ENCODE data around the gene STK11. TPM values are rescaled to one million over a fixed set of nuclear protein-coding genes. Genes with fewer than 3 reads are reported as not detected.

STK11 gene
- polyA plus RNA-seq, 1 of the 3 experiments (the other 2 are of a cell fraction): 55.5 TPM

DNA sequence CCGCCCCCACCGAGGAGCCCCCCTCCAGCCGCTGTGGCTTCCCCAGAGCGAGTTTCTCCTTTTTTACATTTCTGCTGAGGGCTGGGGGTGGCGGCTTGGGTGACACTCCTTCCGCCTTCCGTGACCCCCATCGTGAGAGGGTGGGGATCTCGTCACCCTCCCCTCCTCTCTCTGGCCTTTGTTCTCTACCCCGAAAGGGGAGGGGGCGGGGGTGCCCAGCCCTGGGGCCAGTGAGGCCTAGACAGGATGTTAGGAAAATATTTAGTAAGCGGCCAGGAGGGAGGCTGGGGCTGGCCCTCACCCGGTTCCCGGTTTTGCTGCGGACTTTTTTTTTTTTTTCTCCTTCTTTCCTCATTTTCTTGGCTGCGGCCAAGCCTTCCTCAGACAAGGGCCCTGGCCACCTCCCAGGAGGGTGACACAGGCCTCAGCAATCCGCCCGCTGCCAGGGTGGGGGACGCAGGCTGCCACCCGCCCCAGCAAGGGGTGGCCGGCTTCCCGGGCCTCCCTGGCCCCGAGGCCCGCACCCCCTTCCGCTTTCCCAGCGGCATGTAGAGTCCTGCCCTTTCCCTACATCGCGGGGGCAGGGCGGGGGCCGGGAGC lies 46.7 kb downstream of the STK11 start:
- peaks cover 37 to 45% of the 10 kb centered on the region in 2 experiments for H3K36me3 ChIP-seq (replicated peaks in 1 of 2; ENCODE audit: control insufficient read depth in 1 of 2, insufficient read depth in 2 of 2, low read length in 1 of 2)
- peaks cover 54% of the 10 kb centered on the region for H4K20me1 ChIP-seq (ENCODE audit: insufficient read depth)
- TF ChIP-seq, protein P1, sequence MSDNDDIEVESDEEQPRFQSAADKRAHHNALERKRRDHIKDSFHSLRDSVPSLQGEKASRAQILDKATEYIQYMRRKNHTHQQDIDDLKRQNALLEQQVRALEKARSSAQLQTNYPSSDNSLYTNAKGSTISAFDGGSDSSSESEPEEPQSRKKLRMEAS (IDR thresholded peaks at IDR 0.05; ENCODE audit: low read depth): peak; percentile 8; the same call in 1 of the 2 replicates
- TF ChIP-seq RFX5 (IDR thresholded peaks at IDR 0.05; ENCODE audit: low read length) (no peak), RAD21 (IDR thresholded peaks at IDR 0.05; ENCODE audit: low read length) (no peak), GABPA (IDR thresholded peaks at IDR 0.05; ENCODE audit: low read depth) (no peak), JUND (IDR thresholded peaks at IDR 0.05) (peak; percentile 52), CHD2 (IDR thresholded peaks at IDR 0.05; ENCODE audit: low read length, partially characterized antibody) (no peak), MXI1 (IDR thresholded peaks at IDR 0.05; ENCODE audit: low read depth, low read length) (no peak), EP300 (IDR thresholded peaks at IDR 0.05; ENCODE audit: borderline replicate concordance in 1 of 2, low read depth in 1 of 2, low read length in 1 of 2) (peak in 1 of 2 experiments; percentile 33; a peak in 1 of 4 replicates), FOXM1 (IDR thresholded peaks at IDR 0.05; ENCODE audit: low read depth) (0 out of 2 replicates have a peak, but pooled peaks have one; percentile 17), FOSL2 (IDR thresholded peaks at IDR 0.05; ENCODE audit: borderline replicate concordance, low read depth) (peak; percentile 51; the same call in 1 of the 2 replicates), RXRA (IDR thresholded peaks at IDR 0.05; ENCODE audit: borderline replicate concordance, low read depth) (peak; percentile 24; the same call in 1 of the 2 replicates), SIN3A (IDR thresholded peaks at IDR 0.05; ENCODE audit: borderline replicate concordance, low read depth, low read length) (no peak), EZH2phosphoT487 (IDR thresholded peaks at IDR 0.05; ENCODE audit: borderline replicate concordance, low read depth) (no peak), TAF1 (IDR thresholded peaks at IDR 0.05; ENCODE audit: borderline replicate concordance, low read depth, low read length) (no peak), NFIC (IDR thresholded peaks at IDR 0.05; ENCODE audit: borderline replicate concordance) (no peak; the same call in 1 of the 2 replicates)
- TF ChIP-seq, protein P2, sequence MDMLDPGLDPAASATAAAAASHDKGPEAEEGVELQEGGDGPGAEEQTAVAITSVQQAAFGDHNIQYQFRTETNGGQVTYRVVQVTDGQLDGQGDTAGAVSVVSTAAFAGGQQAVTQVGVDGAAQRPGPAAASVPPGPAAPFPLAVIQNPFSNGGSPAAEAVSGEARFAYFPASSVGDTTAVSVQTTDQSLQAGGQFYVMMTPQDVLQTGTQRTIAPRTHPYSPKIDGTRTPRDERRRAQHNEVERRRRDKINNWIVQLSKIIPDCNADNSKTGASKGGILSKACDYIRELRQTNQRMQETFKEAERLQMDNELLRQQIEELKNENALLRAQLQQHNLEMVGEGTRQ (IDR thresholded peaks at IDR 0.05; ENCODE audit: borderline replicate concordance, low read depth, low read length): no peak
- TF ChIP-seq, protein P3, sequence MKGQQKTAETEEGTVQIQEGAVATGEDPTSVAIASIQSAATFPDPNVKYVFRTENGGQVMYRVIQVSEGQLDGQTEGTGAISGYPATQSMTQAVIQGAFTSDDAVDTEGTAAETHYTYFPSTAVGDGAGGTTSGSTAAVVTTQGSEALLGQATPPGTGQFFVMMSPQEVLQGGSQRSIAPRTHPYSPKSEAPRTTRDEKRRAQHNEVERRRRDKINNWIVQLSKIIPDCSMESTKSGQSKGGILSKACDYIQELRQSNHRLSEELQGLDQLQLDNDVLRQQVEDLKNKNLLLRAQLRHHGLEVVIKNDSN (IDR thresholded peaks at IDR 0.05; ENCODE audit: borderline replicate concordance, low read depth): no peak
- TF ChIP-seq, protein P4, sequence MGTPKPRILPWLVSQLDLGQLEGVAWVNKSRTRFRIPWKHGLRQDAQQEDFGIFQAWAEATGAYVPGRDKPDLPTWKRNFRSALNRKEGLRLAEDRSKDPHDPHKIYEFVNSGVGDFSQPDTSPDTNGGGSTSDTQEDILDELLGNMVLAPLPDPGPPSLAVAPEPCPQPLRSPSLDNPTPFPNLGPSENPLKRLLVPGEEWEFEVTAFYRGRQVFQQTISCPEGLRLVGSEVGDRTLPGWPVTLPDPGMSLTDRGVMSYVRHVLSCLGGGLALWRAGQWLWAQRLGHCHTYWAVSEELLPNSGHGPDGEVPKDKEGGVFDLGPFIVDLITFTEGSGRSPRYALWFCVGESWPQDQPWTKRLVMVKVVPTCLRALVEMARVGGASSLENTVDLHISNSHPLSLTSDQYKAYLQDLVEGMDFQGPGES (IDR thresholded peaks at IDR 0.05; ENCODE audit: low read depth, low read length): no peak
- TF ChIP-seq, protein P5, sequence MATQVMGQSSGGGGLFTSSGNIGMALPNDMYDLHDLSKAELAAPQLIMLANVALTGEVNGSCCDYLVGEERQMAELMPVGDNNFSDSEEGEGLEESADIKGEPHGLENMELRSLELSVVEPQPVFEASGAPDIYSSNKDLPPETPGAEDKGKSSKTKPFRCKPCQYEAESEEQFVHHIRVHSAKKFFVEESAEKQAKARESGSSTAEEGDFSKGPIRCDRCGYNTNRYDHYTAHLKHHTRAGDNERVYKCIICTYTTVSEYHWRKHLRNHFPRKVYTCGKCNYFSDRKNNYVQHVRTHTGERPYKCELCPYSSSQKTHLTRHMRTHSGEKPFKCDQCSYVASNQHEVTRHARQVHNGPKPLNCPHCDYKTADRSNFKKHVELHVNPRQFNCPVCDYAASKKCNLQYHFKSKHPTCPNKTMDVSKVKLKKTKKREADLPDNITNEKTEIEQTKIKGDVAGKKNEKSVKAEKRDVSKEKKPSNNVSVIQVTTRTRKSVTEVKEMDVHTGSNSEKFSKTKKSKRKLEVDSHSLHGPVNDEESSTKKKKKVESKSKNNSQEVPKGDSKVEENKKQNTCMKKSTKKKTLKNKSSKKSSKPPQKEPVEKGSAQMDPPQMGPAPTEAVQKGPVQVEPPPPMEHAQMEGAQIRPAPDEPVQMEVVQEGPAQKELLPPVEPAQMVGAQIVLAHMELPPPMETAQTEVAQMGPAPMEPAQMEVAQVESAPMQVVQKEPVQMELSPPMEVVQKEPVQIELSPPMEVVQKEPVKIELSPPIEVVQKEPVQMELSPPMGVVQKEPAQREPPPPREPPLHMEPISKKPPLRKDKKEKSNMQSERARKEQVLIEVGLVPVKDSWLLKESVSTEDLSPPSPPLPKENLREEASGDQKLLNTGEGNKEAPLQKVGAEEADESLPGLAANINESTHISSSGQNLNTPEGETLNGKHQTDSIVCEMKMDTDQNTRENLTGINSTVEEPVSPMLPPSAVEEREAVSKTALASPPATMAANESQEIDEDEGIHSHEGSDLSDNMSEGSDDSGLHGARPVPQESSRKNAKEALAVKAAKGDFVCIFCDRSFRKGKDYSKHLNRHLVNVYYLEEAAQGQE (IDR thresholded peaks at IDR 0.05; ENCODE audit: low read depth, low read length): peak; percentile 30; the same call in 1 of the 2 replicates
- TF ChIP-seq, protein P6, sequence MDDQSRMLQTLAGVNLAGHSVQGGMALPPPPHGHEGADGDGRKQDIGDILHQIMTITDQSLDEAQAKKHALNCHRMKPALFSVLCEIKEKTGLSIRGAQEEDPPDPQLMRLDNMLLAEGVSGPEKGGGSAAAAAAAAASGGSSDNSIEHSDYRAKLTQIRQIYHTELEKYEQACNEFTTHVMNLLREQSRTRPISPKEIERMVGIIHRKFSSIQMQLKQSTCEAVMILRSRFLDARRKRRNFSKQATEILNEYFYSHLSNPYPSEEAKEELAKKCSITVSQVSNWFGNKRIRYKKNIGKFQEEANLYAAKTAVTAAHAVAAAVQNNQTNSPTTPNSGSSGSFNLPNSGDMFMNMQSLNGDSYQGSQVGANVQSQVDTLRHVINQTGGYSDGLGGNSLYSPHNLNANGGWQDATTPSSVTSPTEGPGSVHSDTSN (IDR thresholded peaks at IDR 0.05): no peak
- TF ChIP-seq, protein P7, sequence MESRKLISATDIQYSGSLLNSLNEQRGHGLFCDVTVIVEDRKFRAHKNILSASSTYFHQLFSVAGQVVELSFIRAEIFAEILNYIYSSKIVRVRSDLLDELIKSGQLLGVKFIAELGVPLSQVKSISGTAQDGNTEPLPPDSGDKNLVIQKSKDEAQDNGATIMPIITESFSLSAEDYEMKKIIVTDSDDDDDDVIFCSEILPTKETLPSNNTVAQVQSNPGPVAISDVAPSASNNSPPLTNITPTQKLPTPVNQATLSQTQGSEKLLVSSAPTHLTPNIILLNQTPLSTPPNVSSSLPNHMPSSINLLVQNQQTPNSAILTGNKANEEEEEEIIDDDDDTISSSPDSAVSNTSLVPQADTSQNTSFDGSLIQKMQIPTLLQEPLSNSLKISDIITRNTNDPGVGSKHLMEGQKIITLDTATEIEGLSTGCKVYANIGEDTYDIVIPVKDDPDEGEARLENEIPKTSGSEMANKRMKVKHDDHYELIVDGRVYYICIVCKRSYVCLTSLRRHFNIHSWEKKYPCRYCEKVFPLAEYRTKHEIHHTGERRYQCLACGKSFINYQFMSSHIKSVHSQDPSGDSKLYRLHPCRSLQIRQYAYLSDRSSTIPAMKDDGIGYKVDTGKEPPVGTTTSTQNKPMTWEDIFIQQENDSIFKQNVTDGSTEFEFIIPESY (IDR thresholded peaks at IDR 0.05; ENCODE audit: borderline replicate concordance, low read depth): no peak; the same call in 1 of the 2 replicates

More for the DNA sequence above, 46.7 kb downstream of the STK11 start:
- Histone ChIP-seq H3K4me2 (peak overlapping the region; percentile 99), H3K9me2 (no peaks in the 10 kb centered on the region), H3K9me3 (no peaks in the 10 kb centered on the region), H3F3A (replicated peaks; ENCODE audit: insufficient read depth) (peaks cover 51% of the 10 kb centered on the region), H3K79me2 (ENCODE audit: insufficient read depth) (peaks cover 77% of the 10 kb centered on the region), H3K9ac (peak overlapping the region; percentile 98), H3K4me1 (ENCODE audit: control insufficient read depth in 1 of 2, insufficient read depth in 2 of 2, low read depth in 1 of 2, low read length in 1 of 2) (peaks cover 21 to 26% of the 10 kb centered on the region in 2 experiments; a peak in 3 of 4 replicates), H3K4me3 (ENCODE audit: low read depth in 2 of 2, low read length in 1 of 2) (peak overlapping the region; percentile 79 to 86), H3K27ac (ENCODE audit: low read depth in 2 of 2, low read length in 1 of 2) (peak overlapping the region; percentile 95 to 99), H3K27me3 (ENCODE audit: insufficient read depth) (no peaks in the 10 kb centered on the region), H2AFZ (ENCODE audit: low read depth) (no peak overlapping the region)
- WGBS (ENCODE audit: low lambda C conversion rate): 4% methylated on average over 17 of the region's 30 CpGs
- CTCF ChIA-PET: interaction anchor here (0.8 to 18.6 kb wide), 6 partner anchors 10 to 139 kb away, joined by 3 to 594 read pairs (median 4); partner anchors contain the start of genes ATP5F1D and CIRBP
- POLR2A ChIA-PET: interaction anchor here (0.9 to 1.9 kb wide), 8 partner anchors 8 to 21 kb away, joined by 3 to 32 read pairs (median 4); partner anchors contain the start of genes ATP5F1D and CIRBP
- DNase-seq: peak; percentile 55

Data from SK-N-SH (cell line).